Smooth muscle cell (in vitro differentiated cells): ENCODE data around the gene TLK1. TPM values are rescaled to one million over a fixed set of nuclear protein-coding genes. Genes with fewer than 3 reads are reported as not detected.

Experiments used
- DNase-seq: peaks from one replicate; lab custom pipeline; 2025; ENCODE audit not compliant: unreplicated experiment; lab: John Stamatoyannopoulos, UW
- H2AFZ ChIP-seq: fragments of 200-600 bp; sonication (generic); 2 replicates; pipeline ENCODE4 v1.6.0; 2016; ENCODE audit warnings: antibody characterized with exemption, low read depth, mild to moderate bottlenecking
- H3F3A ChIP-seq: fragments of 200-600 bp; sonication (generic); 2 replicates; pipeline ENCODE4 v1.6.0; 2017; ENCODE audit warnings: antibody characterized with exemption, low read depth
- H3K27ac ChIP-seq: fragments of 200-600 bp; sonication (generic); 2 replicates; pipeline ENCODE4 v1.5.1; 2016; ENCODE audit warnings: low read depth, mild to moderate bottlenecking
- H3K27me3 ChIP-seq: fragments of 200-600 bp; sonication (generic); 2 replicates; pipeline ENCODE4 v1.6.1; 2016; ENCODE audit warnings: low read depth, mild to moderate bottlenecking
- H3K36me3 ChIP-seq: fragments of 200-600 bp; sonication (generic); 2 replicates; pipeline ENCODE4 v1.5.1; 2016; ENCODE audit warnings: low read depth
- H3K4me1 ChIP-seq: fragments of 200-600 bp; sonication (generic); 2 replicates; pipeline ENCODE4 v1.5.1; 2016; ENCODE audit warnings: low read depth
- H3K4me2 ChIP-seq: fragments of 200-600 bp; sonication (generic); 2 replicates; pipeline ENCODE4 v1.6.0; 2016; ENCODE audit warnings: mild to moderate bottlenecking
- H3K4me3 ChIP-seq: fragments of 200-600 bp; sonication (generic); 2 replicates; pipeline ENCODE4 v1.5.1; 2016; ENCODE audit warnings: mild to moderate bottlenecking
- H3K79me2 ChIP-seq: fragments of 200-600 bp; sonication (generic); 2 replicates; pipeline ENCODE4 v1.6.0; 2016; ENCODE audit warnings: low read depth, mild to moderate bottlenecking
- H3K9ac ChIP-seq: fragments of 200-600 bp; sonication (generic); 2 replicates; pipeline ENCODE4 v1.6.0; 2016; ENCODE audit warnings: low read depth
- H3K9me3 ChIP-seq: fragments of 200-600 bp; sonication (generic); replicated peaks from 2 replicates; pipeline ENCODE4 v1.5.1; 2016; ENCODE audit warnings: low read depth
- H4K20me1 ChIP-seq: fragments of 200-600 bp; sonication (generic); 2 replicates; pipeline ENCODE4 v1.6.0; 2016; ENCODE audit warnings: low read depth
- WGBS: methylation state at CpG from one replicate; pipeline ENCODE4 v1.1.7; 2016; ENCODE audit warnings: low lambda C conversion rate; 5-methylcytosine and 5-hydroxymethylcytosine counted together
- polyA plus RNA-seq: library from polyadenylated mRNA; unstranded; fragments of >200 nt; fragmentation: Nextera tagmentation; extraction: Ambion mirVana; gene quantifications from 2 replicates; pipeline ENCODE4 v1.2.1, GENCODE V29; 2016
- total RNA-seq: library from RNA; depleted of rRNA; stranded (reverse); fragments of >200 nt; gene quantifications from 2 replicates; pipeline ENCODE4 v1.2.3, GENCODE V29; 2014
- TF ChIP-seq, protein P1 (sequence below): fragments of 200-600 bp; sonication (generic); IDR thresholded peaks from 2 replicates; pipeline ENCODE4 v1.5.1; 2017; ENCODE audit warnings: borderline replicate concordance, mild to moderate bottlenecking, antibody characterized with exemption; ENCODE audit not compliant: insufficient read depth, poor library complexity, severe bottlenecking

Gene TLK1
- total and polyA plus RNA-seq, 2 experiments from 2014 or later: 3.2 to 20.0 TPM

- Histone ChIP-seq H3K27me3 (no peaks in the 10 kb centered on the region), H3K79me2 (peaks cover 14% of the 10 kb centered on the region), H3K4me1 (no peaks in the 10 kb centered on the region), H3F3A (no peaks in the 10 kb centered on the region), H3K9me3 (no peaks in the 10 kb centered on the region), H3K27ac (peak overlapping the region; percentile 70), H4K20me1 (peaks cover 95% of the 10 kb centered on the region), H3K4me3 (no peak overlapping the region), H3K4me2 (no peak overlapping the region), H3K36me3 (peaks cover 51% of the 10 kb centered on the region), H3K9ac (no peak overlapping the region), H2AFZ (no peak overlapping the region)
- DNase-seq: no peak
- TF ChIP-seq, protein P1, sequence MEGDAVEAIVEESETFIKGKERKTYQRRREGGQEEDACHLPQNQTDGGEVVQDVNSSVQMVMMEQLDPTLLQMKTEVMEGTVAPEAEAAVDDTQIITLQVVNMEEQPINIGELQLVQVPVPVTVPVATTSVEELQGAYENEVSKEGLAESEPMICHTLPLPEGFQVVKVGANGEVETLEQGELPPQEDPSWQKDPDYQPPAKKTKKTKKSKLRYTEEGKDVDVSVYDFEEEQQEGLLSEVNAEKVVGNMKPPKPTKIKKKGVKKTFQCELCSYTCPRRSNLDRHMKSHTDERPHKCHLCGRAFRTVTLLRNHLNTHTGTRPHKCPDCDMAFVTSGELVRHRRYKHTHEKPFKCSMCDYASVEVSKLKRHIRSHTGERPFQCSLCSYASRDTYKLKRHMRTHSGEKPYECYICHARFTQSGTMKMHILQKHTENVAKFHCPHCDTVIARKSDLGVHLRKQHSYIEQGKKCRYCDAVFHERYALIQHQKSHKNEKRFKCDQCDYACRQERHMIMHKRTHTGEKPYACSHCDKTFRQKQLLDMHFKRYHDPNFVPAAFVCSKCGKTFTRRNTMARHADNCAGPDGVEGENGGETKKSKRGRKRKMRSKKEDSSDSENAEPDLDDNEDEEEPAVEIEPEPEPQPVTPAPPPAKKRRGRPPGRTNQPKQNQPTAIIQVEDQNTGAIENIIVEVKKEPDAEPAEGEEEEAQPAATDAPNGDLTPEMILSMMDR: no peak
- 41% methylated on average over 4 of the region's 4 CpGs for WGBS
Measured at GRCh38 chr2:170953941-170954340, 206.8 kb downstream of the TLK1 start.

GRCh38 chr2:170950221-170950761 lies 210.4 kb downstream of the TLK1 start:
- no peaks in the 10 kb centered on the region for H3F3A ChIP-seq
- DNase-seq: no peak
- H3K27ac ChIP-seq: no peak overlapping the region
- H2AFZ ChIP-seq: no peak overlapping the region
- H3K4me2 ChIP-seq: no peak overlapping the region
- 98% methylated on average over 4 of the region's 4 CpGs for WGBS
- no peaks in the 10 kb centered on the region for H3K9me3 ChIP-seq
- no peaks in the 10 kb centered on the region for H3K4me1 ChIP-seq
- peaks cover 38% of the 10 kb centered on the region for H3K36me3 ChIP-seq
- TF ChIP-seq, protein P1: no peak
- H4K20me1 ChIP-seq: peaks cover 100% of the 10 kb centered on the region
- H3K4me3 ChIP-seq: no peak overlapping the region
- H3K79me2 ChIP-seq: peaks cover 47% of the 10 kb centered on the region
- H3K27me3 ChIP-seq: no peaks in the 10 kb centered on the region
- no peak overlapping the region for H3K9ac ChIP-seq

DNA sequence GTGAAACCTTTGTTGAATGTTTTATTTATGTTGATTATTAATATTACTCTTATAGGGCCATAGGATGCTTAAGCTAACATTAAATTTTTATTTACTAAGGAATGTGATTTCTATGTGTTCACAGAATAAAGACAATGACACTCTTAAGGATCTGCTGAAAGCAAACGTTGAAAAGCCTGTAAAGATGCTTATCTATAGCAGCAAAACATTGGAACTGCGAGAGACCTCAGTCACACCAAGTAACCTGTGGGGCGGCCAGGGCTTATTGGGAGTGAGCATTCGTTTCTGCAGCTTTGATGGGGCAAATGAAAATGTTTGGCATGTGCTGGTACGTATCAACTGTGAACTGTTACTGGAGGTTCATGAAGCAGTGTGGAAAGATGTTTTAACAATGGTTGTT lies 211.3 kb downstream of the TLK1 start:
- peaks cover 56% of the 10 kb centered on the region for H3K79me2 ChIP-seq
- no peak for DNase-seq
- TF ChIP-seq, protein P1: no peak
- H3K4me1 ChIP-seq: no peaks in the 10 kb centered on the region
- H3K4me3 ChIP-seq: no peak overlapping the region
- no peak overlapping the region for H3K27ac ChIP-seq
- no peaks in the 10 kb centered on the region for H3K9me3 ChIP-seq
- H2AFZ ChIP-seq: no peak overlapping the region
- H3F3A ChIP-seq: no peaks in the 10 kb centered on the region
- peaks cover 100% of the 10 kb centered on the region for H4K20me1 ChIP-seq
- no peaks in the 10 kb centered on the region for H3K27me3 ChIP-seq
- no peak overlapping the region for H3K9ac ChIP-seq
- H3K36me3 ChIP-seq: peaks cover 34% of the 10 kb centered on the region
- 71% methylated on average over 5 of the region's 5 CpGs for WGBS
- H3K4me2 ChIP-seq: no peak overlapping the region

- Histone ChIP-seq H3K4me2 (no peak overlapping the region), H4K20me1 (peaks cover 100% of the 10 kb centered on the region)
- 100% methylated on average over 1 of the region's 1 CpG for WGBS
Measured at GRCh38 chr2:170944545-170944944, 216.1 kb downstream of the TLK1 start.

More at GRCh38 chr2:170944545-170944944, 216.1 kb downstream of the TLK1 start:
- H3K27me3 ChIP-seq: no peaks in the 10 kb centered on the region
- no peaks in the 10 kb centered on the region for H3F3A ChIP-seq
- no peaks in the 10 kb centered on the region for H3K4me1 ChIP-seq
- no peaks in the 10 kb centered on the region for H3K9me3 ChIP-seq
- no peak overlapping the region for H2AFZ ChIP-seq
- H3K27ac ChIP-seq: no peak overlapping the region
- H3K79me2 ChIP-seq: peaks cover 100% of the 10 kb centered on the region
- no peak overlapping the region for H3K9ac ChIP-seq
- H3K4me3 ChIP-seq: no peak overlapping the region
- DNase-seq: no peak
- TF ChIP-seq, protein P1: no peak
- no peaks in the 10 kb centered on the region for H3K36me3 ChIP-seq
